ENCODE results near the gene URI1.

The URI1 gene

GRCh38 chr19:29971648-29972047, 29.6 kb downstream of the URI1 start:
- no peak for DNase-seq (ENCODE audit: low read depth)

GRCh38 chr19:29974701-29975100, 32.7 kb downstream of the URI1 start:
- no peak for DNase-seq (ENCODE audit: low read depth)

- no peak for DNase-seq (ENCODE audit: low read depth)
Observed at GRCh38 chr19:29976151-29976943, 34.3 kb downstream of the URI1 start.

GRCh38 chr19:29978080-29978479, 36.0 kb downstream of the URI1 start:
- no peak for DNase-seq (ENCODE audit: low read depth)

- no peak for DNase-seq (ENCODE audit: low read depth)
Observed at GRCh38 chr19:29983568-29983967, 41.5 kb downstream of the URI1 start.

- DNase-seq (ENCODE audit: low read depth), result no peak
Observed at GRCh38 chr19:29985196-29985595, 43.2 kb downstream of the URI1 start.

- DNase-seq (ENCODE audit: low read depth), result no peak
Observed at GRCh38 chr19:29988351-29988750, 46.3 kb downstream of the URI1 start.

GRCh38 chr19:29992233-29992867, 50.3 kb downstream of the URI1 start:
- DNase-seq (ENCODE audit: low read depth), result no peak

- no peak for DNase-seq (ENCODE audit: low read depth)
Observed at GRCh38 chr19:29999490-29999889, 57.5 kb downstream of the URI1 start.

GRCh38 chr19:30000862-30001261, 58.8 kb downstream of the URI1 start:
- no peak for DNase-seq (ENCODE audit: low read depth)

GRCh38 chr19:30001301-30001700, 59.3 kb downstream of the URI1 start:
- DNase-seq (ENCODE audit: low read depth), result no peak

- DNase-seq (ENCODE audit: low read depth), result no peak
Observed at GRCh38 chr19:30001791-30002190, 59.8 kb downstream of the URI1 start.

- no peak for DNase-seq (ENCODE audit: low read depth)
Observed at GRCh38 chr19:30003866-30004265, 61.8 kb downstream of the URI1 start.

- no peak for DNase-seq (ENCODE audit: low read depth)
Observed at GRCh38 chr19:30004403-30004802, 62.4 kb downstream of the URI1 start.

- DNase-seq (ENCODE audit: low read depth), result no peak
Observed at GRCh38 chr19:30006207-30006606, 64.2 kb downstream of the URI1 start.

GRCh38 chr19:30008169-30008568, 66.1 kb downstream of the URI1 start:
- DNase-seq (ENCODE audit: low read depth), result no peak

GRCh38 chr19:30009013-30009412, 67.0 kb downstream of the URI1 start:
- no peak for DNase-seq (ENCODE audit: low read depth)

GRCh38 chr19:30011051-30011578, 69.1 kb downstream of the URI1 start:
- no peak for DNase-seq (ENCODE audit: low read depth)

GRCh38 chr19:30014770-30015169, 72.7 kb downstream of the URI1 start:
- DNase-seq (ENCODE audit: low read depth), result no peak

- DNase-seq (ENCODE audit: low read depth), result no peak
Observed at GRCh38 chr19:30017172-30017571, 75.1 kb downstream of the URI1 start.

GRCh38 chr19:30020189-30020588, 78.2 kb downstream of the URI1 start:
- DNase-seq (ENCODE audit: low read depth), result no peak

GRCh38 chr19:30022659-30023058, 80.6 kb downstream of the URI1 start:
- no peak for DNase-seq (ENCODE audit: low read depth)

- no peak for DNase-seq (ENCODE audit: low read depth)
Observed at GRCh38 chr19:30023330-30023729, 81.3 kb downstream of the URI1 start.

- no peak for DNase-seq (ENCODE audit: low read depth)
Observed at GRCh38 chr19:30024091-30024490, 82.1 kb downstream of the URI1 start.
